ENCODE results near the gene CPEB4.
A peak's percentile ranks its signal among the peaks of the same experiment; 100 is the strongest.

CPEB4 gene
- total RNA-seq, result 53.3 to 53.6 reads per million in 2 donors

- DNase-seq, result peak; percentile 89 to 99 (median 96)
Measured at GRCh38 chr5:173887610-173888472, at the start of gene CPEB4. CPEB4 (plus strand) TSS chr5:173888349; CDS start chr5:173889734, 1,385 bp downstream.

- no peak for DNase-seq
Measured at GRCh38 chr5:173839117-173839713, 48.9 kb upstream of the CPEB4 start.

GRCh38 chr5:173840111-173840983 is 47.8 kb upstream of the CPEB4 start:
- DNase-seq, result no peak

- DNase-seq, result no peak
Measured at GRCh38 chr5:173841710-173842109, 46.4 kb upstream of the CPEB4 start.

- DNase-seq, result no peak
Measured at GRCh38 chr5:173843794-173844193, 44.4 kb upstream of the CPEB4 start.

- no peak for DNase-seq
Measured at GRCh38 chr5:173845321-173845720, 42.8 kb upstream of the CPEB4 start.

GRCh38 chr5:173846929-173847501 is 41.1 kb upstream of the CPEB4 start:
- no peak for DNase-seq

- no peak for DNase-seq
Measured at GRCh38 chr5:173848986-173849596, 39.1 kb upstream of the CPEB4 start.

- DNase-seq, result no peak
Measured at GRCh38 chr5:173849908-173850307, 38.2 kb upstream of the CPEB4 start.

- DNase-seq, result no peak
Measured at GRCh38 chr5:173850659-173851058, 37.5 kb upstream of the CPEB4 start.

- no peak for DNase-seq
Measured at GRCh38 chr5:173851595-173852243, 36.4 kb upstream of the CPEB4 start.

- no peak for DNase-seq
Measured at GRCh38 chr5:173852790-173853359, 35.3 kb upstream of the CPEB4 start.

GRCh38 chr5:173853370-173854131 is 34.6 kb upstream of the CPEB4 start:
- DNase-seq, result no peak

- DNase-seq, result no peak
Measured at GRCh38 chr5:173855162-173855994, 32.8 kb upstream of the CPEB4 start.

GRCh38 chr5:173855995-173856656 is 32.0 kb upstream of the CPEB4 start:
- DNase-seq, result no peak

- no peak for DNase-seq
Measured at GRCh38 chr5:173857234-173857633, 30.9 kb upstream of the CPEB4 start.

- DNase-seq, result no peak
Measured at GRCh38 chr5:173858021-173858669, 30.0 kb upstream of the CPEB4 start.

GRCh38 chr5:173858670-173859407 is 29.3 kb upstream of the CPEB4 start:
- no peak for DNase-seq
